C4-2B (cell line): Measurements from ENCODE around the gene TBL1Y.

ENCODE experiments used
- CTCF ChIP-seq: fragments of 450-650 bp; conservative IDR thresholded peaks from 2 replicates; pipeline ENCODE4 v1.5.1; 2017; ENCODE audit warnings: mild to moderate bottlenecking
- ZFX ChIP-seq: fragments of 450-650 bp; IDR thresholded peaks from 2 replicates; pipeline ENCODE4 v1.6.1; 2017

DNA sequence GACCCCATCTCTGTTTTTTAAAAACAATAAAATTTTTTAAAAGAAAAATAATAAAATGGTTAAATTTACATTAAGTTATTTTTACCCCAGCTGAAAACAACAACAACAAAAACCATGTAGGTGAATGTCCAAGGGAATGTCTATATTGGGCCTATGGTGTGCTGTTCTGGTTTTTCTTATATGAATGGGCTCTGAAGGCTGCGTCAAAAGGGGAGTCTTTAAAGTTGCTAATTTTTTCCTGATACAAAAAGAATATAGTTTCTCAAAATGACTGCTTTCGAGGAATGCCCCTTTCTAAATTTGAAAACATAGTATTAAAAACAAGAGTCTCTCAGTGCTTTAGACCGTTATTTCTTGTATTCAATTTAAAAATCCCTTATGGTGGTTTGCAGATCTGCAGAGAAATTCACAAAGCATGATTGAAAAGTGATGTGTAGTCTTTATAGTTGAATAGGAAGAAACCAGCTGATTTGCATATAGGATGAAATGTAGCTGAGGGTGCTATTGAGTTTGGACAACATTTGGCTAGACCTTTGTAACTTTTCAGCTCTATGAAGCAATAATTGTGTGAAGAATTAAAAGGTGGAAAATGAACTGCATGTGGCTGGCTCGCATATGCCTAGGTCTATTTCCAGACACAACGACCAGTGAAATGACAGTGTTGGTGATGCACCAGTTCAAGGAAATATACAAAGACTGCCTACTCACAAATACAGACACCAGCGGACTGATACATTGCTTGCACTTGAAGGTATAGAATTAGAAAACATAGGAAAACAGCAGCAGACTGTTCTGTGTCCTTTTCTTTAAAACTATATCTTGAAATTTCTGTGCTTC, 107.0 kb downstream of the TBL1Y start:
- no peak for TF ChIP-seq CTCF
- TF ChIP-seq ZFX: no peak
